RPMI8226 (cell line): Measurements from ENCODE around the gene LPCAT1.
"Not testable (repeated sequence)": the region's sequence is repeated elsewhere in the genome, so short reads cannot be mapped to it uniquely, and the experiment has no call there.

Source experiments
- DNase-seq: peaks from one replicate; pipeline ENCODE4 v3.0.0-alpha.2; 2015

The LPCAT1 gene

GRCh38 chr5:1463326-1464095, 60.2 kb downstream of the LPCAT1 start:
- no peak for DNase-seq

GRCh38 chr5:1462358-1462757, 61.4 kb downstream of the LPCAT1 start:
- DNase-seq, result no peak

- DNase-seq, result no peak
Observed at GRCh38 chr5:1461396-1461795, 62.4 kb downstream of the LPCAT1 start.

GRCh38 chr5:1460054-1460682, 63.6 kb downstream of the LPCAT1 start:
- DNase-seq, result no peak

GRCh38 chr5:1459435-1459834, 64.3 kb downstream of the LPCAT1 start:
- not testable (repeated sequence) for DNase-seq

- DNase-seq, result not testable (repeated sequence)
Observed at GRCh38 chr5:1456110-1456881, 67.5 kb downstream of the LPCAT1 start.

- DNase-seq, result no peak
Observed at GRCh38 chr5:1453613-1454012, 70.1 kb downstream of the LPCAT1 start.

GRCh38 chr5:1449081-1449630, 74.6 kb downstream of the LPCAT1 start:
- no peak for DNase-seq

- no peak for DNase-seq
Observed at GRCh38 chr5:1448511-1449011, 75.2 kb downstream of the LPCAT1 start.

GRCh38 chr5:1447671-1448361, 75.9 kb downstream of the LPCAT1 start:
- DNase-seq, result no peak

- no peak for DNase-seq
Observed at GRCh38 chr5:1446602-1447343, 77.0 kb downstream of the LPCAT1 start.

GRCh38 chr5:1445689-1446601, 77.8 kb downstream of the LPCAT1 start:
- no peak for DNase-seq

GRCh38 chr5:1445313-1445688, 78.5 kb downstream of the LPCAT1 start, which contains the start of gene SLC6A3:
SLC6A3 (minus strand) TSS chr5:1445440; CDS start chr5:1443197, 2,243 bp downstream.
- no peak for DNase-seq

GRCh38 chr5:1444361-1445189, 79.2 kb downstream of the LPCAT1 start:
- DNase-seq, result no peak

GRCh38 chr5:1443991-1444360, 79.8 kb downstream of the LPCAT1 start:
- DNase-seq, result no peak

- no peak for DNase-seq
Observed at GRCh38 chr5:1443171-1443570, 80.6 kb downstream of the LPCAT1 start.

GRCh38 chr5:1442222-1443145, 81.3 kb downstream of the LPCAT1 start:
- DNase-seq, result no peak

GRCh38 chr5:1441166-1441865, 82.4 kb downstream of the LPCAT1 start:
- DNase-seq, result no peak
